ENCODE data around the gene UBR4.
A peak's percentile ranks its signal among the peaks of the same experiment; 100 is the strongest.

UBR4 gene

GRCh38 chr1:19046972-19047731 lies 162.9 kb downstream of the UBR4 start:
- no peak for DNase-seq

GRCh38 chr1:19045898-19046880 lies 163.9 kb downstream of the UBR4 start:
- no peak for DNase-seq

GRCh38 chr1:19044975-19045831 lies 164.9 kb downstream of the UBR4 start:
- no peak for DNase-seq

GRCh38 chr1:19044471-19044870 lies 165.6 kb downstream of the UBR4 start:
- no peak for DNase-seq

- DNase-seq: no peak
Observed at GRCh38 chr1:19043579-19044443, 166.3 kb downstream of the UBR4 start.

- no peak for DNase-seq
Observed at GRCh38 chr1:19042675-19043578, 167.1 kb downstream of the UBR4 start.

- DNase-seq: no peak
Observed at GRCh38 chr1:19040010-19040680, 169.9 kb downstream of the UBR4 start.

GRCh38 chr1:19038732-19039131 lies 171.3 kb downstream of the UBR4 start:
- DNase-seq: no peak

GRCh38 chr1:19038096-19038495 lies 172.0 kb downstream of the UBR4 start:
- DNase-seq: no peak

- no peak for DNase-seq
Observed at GRCh38 chr1:19037659-19038058, 172.4 kb downstream of the UBR4 start.

GRCh38 chr1:19036813-19037605 lies 173.1 kb downstream of the UBR4 start:
- no peak for DNase-seq

- DNase-seq: no peak
Observed at GRCh38 chr1:19036041-19036812, 173.8 kb downstream of the UBR4 start.

- no peak for DNase-seq
Observed at GRCh38 chr1:19035377-19036040, 174.6 kb downstream of the UBR4 start.

GRCh38 chr1:19034721-19035120 lies 175.3 kb downstream of the UBR4 start:
- DNase-seq: no peak

GRCh38 chr1:19033926-19034680 lies 176.0 kb downstream of the UBR4 start:
- DNase-seq: peak; percentile 18

- no peak for DNase-seq
Observed at GRCh38 chr1:19033515-19033839, 176.6 kb downstream of the UBR4 start.
